Keratinocyte (primary cell): ENCODE data around the gene FAM13A. TPM values are rescaled to one million over a fixed set of nuclear protein-coding genes. Genes with fewer than 3 reads are reported as not detected.
A peak's percentile ranks its signal among the peaks of the same experiment; 100 is the strongest.

Experiments
- DNase-seq: peaks from one replicate; pipeline ENCODE4 v3.0.0-alpha.2; 2011; ENCODE audit warnings: low read depth, missing footprints, low spot score
- FAIRE-seq: peaks from 2 replicates; lab custom pipeline; 2011; peaks lifted over from hg19 to GRCh38; lab: Jason Lieb, UNC
- H2AFZ ChIP-seq: 2 replicates; pipeline ENCODE4 v1.6.0; 2012; ENCODE audit warnings: low read length, control low read depth, inconsistent platforms; ENCODE audit not compliant: control insufficient read depth
- H3K27ac ChIP-seq: 2 replicates; pipeline ENCODE4 v1.5.1; 2011; ENCODE audit warnings: low read length; ENCODE audit not compliant: control insufficient read depth, insufficient read depth
- H3K27me3 ChIP-seq: 3 replicates; pipeline ENCODE4 v1.6.0; 2011; ENCODE audit warnings: low read length; ENCODE audit not compliant: control insufficient read depth, insufficient read depth; ENCODE audit errors: extremely low read depth
- H3K36me3 ChIP-seq, 2 experiments: 2 replicates in 1 of 2; 3 replicates in 1 of 2; pipeline ENCODE4 v1.5.1; 2011; ENCODE audit warnings: low read length in 2 of 2, mild to moderate bottlenecking in 1 of 2; ENCODE audit not compliant: control insufficient read depth in 2 of 2, insufficient read depth in 2 of 2; ENCODE audit errors: extremely low read depth in 1 of 2
- H3K4me1 ChIP-seq: 3 replicates; pipeline ENCODE4 v1.5.1; 2011; ENCODE audit warnings: low read length; ENCODE audit not compliant: control insufficient read depth, insufficient read depth; ENCODE audit errors: extremely low read depth
- H3K4me2 ChIP-seq: 3 replicates; pipeline ENCODE4 v1.6.0; 2011; ENCODE audit warnings: low read depth, low read length; ENCODE audit not compliant: control insufficient read depth, insufficient read depth; ENCODE audit errors: extremely low read depth
- H3K4me3 ChIP-seq, 3 experiments: fragments of 200-600 bp in 1 of 3; sonication (generic) in 1 of 3; 2 replicates in 2 of 3; 3 replicates in 1 of 3; pipeline ENCODE4 v1.5.1; 2011 to 2016; ENCODE audit warnings: low read length in 3 of 3, mild to moderate bottlenecking in 3 of 3, control low read depth in 2 of 3, inconsistent platforms in 1 of 3, low read depth in 1 of 3, mixed read lengths in 1 of 3, mixed run types in 1 of 3, moderate library complexity in 1 of 3; ENCODE audit not compliant: control insufficient read depth in 2 of 3, insufficient read depth in 2 of 3; ENCODE audit errors: extremely low read depth in 1 of 3
- H3K79me2 ChIP-seq: 2 replicates; pipeline ENCODE4 v1.6.0; 2012; ENCODE audit warnings: low read length; ENCODE audit not compliant: control insufficient read depth, insufficient read depth
- H3K9ac ChIP-seq: 3 replicates; pipeline ENCODE4 v1.6.0; 2011; ENCODE audit warnings: low read length; ENCODE audit not compliant: control insufficient read depth, insufficient read depth; ENCODE audit errors: extremely low read depth
- H3K9me1 ChIP-seq: 3 replicates; pipeline ENCODE4 v1.6.0; 2011; ENCODE audit warnings: low read length; ENCODE audit not compliant: control insufficient read depth, insufficient read depth; ENCODE audit errors: extremely low read depth
- H3K9me3 ChIP-seq: 2 replicates; pipeline ENCODE4 v1.5.1; 2012; ENCODE audit warnings: low read depth, low read length; ENCODE audit not compliant: control insufficient read depth
- H4K20me1 ChIP-seq: 3 replicates; pipeline ENCODE4 v1.6.0; 2011; ENCODE audit warnings: low read length; ENCODE audit not compliant: control insufficient read depth, insufficient read depth; ENCODE audit errors: extremely low read depth
- EZH2 ChIP-seq: IDR thresholded peaks from one replicate; pipeline ENCODE4 v1.6.1; 2012; ENCODE audit warnings: inconsistent platforms, mild to moderate bottlenecking, low read length, moderate library complexity
- dilution Hi-C: fragments of 300-500 bp; cut with MboI; formaldehyde crosslinking; loops from one replicate; pipeline ENCODE4 v1.7.0; 2020; ENCODE audit warnings: low sequenced_read_pairs; ENCODE audit not compliant: extremely low pct_ligation_motif_present
- polyA plus RNA-seq, 5 experiments: library from polyadenylated mRNA; depleted of rRNA in 3 of 5; stranded (reverse) in 3 of 5; stranded (forward) in 1 of 5; unstranded in 1 of 5; fragments of >200 nt; gene quantifications; 1 replicate in 1 of 5; 2 replicates in 3 of 5; 3 replicates in 1 of 5; pipeline versions ENCODE4 v1.2.1 to v1.2.3, GENCODE V29; 2011 to 2012; ENCODE audit warnings: missing spikeins in 2 of 5, low read depth in 1 of 5, low replicate concordance in 1 of 5
- TF ChIP-seq, protein P1 (sequence below), 3 experiments: IDR thresholded peaks in 1 of 3; conservative IDR thresholded peaks in 1 of 3; optimal IDR thresholded peaks in 1 of 3; 2 replicates in 2 of 3; 3 replicates in 1 of 3; pipeline versions ENCODE3 to v1.5.1; 2011; ENCODE audit warnings: low read length in 3 of 3, mild to moderate bottlenecking in 3 of 3, moderate library complexity in 2 of 3, control low read depth in 1 of 3, inconsistent platforms in 1 of 3; ENCODE audit not compliant: insufficient read depth in 2 of 3; ENCODE audit errors: extremely low read depth in 1 of 3

The FAM13A gene
- polyA plus RNA-seq, 1 donor (not counting 4 experiments of a cell fraction or from before 2014, with no cell fraction given) = 6.0 TPM

DNA sequence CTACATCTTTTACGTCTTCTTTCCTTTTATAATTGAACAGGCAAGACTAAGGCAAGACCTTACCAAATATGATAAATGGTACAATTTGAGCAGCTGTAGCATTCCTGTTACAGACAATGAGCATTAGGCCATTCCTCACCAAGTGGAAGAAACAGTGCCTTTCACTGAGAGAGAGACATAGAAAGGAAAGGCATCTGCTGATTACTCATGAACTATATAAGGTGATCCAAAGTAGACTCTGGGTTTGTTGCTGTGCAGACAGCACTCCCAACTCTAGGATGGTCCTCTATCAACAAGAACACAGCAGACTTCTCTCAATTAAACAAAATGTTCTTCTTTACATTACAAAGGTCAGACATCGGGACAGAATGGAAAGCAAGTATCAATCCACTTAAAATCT, 91.9 kb downstream of the FAM13A start:
- FAIRE-seq (no peak), DNase-seq (no peak)
- TF ChIP-seq, protein P1, sequence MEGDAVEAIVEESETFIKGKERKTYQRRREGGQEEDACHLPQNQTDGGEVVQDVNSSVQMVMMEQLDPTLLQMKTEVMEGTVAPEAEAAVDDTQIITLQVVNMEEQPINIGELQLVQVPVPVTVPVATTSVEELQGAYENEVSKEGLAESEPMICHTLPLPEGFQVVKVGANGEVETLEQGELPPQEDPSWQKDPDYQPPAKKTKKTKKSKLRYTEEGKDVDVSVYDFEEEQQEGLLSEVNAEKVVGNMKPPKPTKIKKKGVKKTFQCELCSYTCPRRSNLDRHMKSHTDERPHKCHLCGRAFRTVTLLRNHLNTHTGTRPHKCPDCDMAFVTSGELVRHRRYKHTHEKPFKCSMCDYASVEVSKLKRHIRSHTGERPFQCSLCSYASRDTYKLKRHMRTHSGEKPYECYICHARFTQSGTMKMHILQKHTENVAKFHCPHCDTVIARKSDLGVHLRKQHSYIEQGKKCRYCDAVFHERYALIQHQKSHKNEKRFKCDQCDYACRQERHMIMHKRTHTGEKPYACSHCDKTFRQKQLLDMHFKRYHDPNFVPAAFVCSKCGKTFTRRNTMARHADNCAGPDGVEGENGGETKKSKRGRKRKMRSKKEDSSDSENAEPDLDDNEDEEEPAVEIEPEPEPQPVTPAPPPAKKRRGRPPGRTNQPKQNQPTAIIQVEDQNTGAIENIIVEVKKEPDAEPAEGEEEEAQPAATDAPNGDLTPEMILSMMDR (optimal IDR thresholded peaks at IDR 0.05 in 1 of 3, IDR thresholded peaks at IDR 0.05 in 1 of 3, conservative IDR thresholded peaks at IDR 0.05 in 1 of 3; ENCODE audit: extremely low read depth in 1 of 3, insufficient read depth in 2 of 3, low read length in 3 of 3) = no peak
- no peak for TF ChIP-seq EZH2
- H4K20me1 ChIP-seq = no peaks in the 10 kb centered on the region
- no peaks in the 10 kb centered on the region for H3K36me3 ChIP-seq
- peaks cover 14% of the 10 kb centered on the region for H3K4me1 ChIP-seq
- H3K9me3 ChIP-seq = no peaks in the 10 kb centered on the region
- no peak overlapping the region for H3K9ac ChIP-seq
- no peak overlapping the region for H3K4me3 ChIP-seq
- no peak overlapping the region for H3K4me2 ChIP-seq
- no peaks in the 10 kb centered on the region for H3K9me1 ChIP-seq
- no peak overlapping the region for H2AFZ ChIP-seq
- H3K27ac ChIP-seq = no peak overlapping the region
- dilution Hi-C loops = no loop called here
- H3K79me2 ChIP-seq = no peaks in the 10 kb centered on the region
- no peaks in the 10 kb centered on the region for H3K27me3 ChIP-seq

DNA sequence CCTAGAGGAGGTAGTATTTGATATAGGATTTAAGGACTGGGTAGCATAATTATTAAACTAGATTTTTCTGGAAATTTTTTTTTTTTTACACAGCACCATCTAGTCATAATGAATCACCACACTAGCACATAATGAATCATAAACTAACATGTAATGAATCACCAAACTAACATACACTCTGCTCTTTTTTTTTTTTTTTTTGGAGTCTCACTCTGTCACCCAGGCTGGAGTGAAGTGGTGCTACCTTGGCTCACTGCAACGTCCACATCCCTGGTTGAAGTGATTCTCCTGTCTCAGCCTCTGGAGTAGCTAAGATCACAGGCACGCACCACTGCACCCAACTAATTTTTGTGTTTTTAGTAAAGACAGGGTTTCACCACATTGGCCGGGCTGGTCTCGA, 92.5 kb downstream of the FAM13A start:
- no peaks in the 10 kb centered on the region for H3K36me3 ChIP-seq
- no peak overlapping the region for H3K4me2 ChIP-seq
- FAIRE-seq = peak; percentile 52
- no peaks in the 10 kb centered on the region for H3K27me3 ChIP-seq
- H3K27ac ChIP-seq = peak overlapping the region; percentile 80
- H3K4me3 ChIP-seq = no peak overlapping the region
- dilution Hi-C loops = no loop called here
- TF ChIP-seq, protein P1 (optimal IDR thresholded peaks at IDR 0.05 in 1 of 3, IDR thresholded peaks at IDR 0.05 in 1 of 3, conservative IDR thresholded peaks at IDR 0.05 in 1 of 3; ENCODE audit: extremely low read depth in 1 of 3, insufficient read depth in 2 of 3, low read length in 3 of 3) = no peak
- no peak for TF ChIP-seq EZH2
- no peaks in the 10 kb centered on the region for H3K79me2 ChIP-seq
- H3K9me1 ChIP-seq = no peaks in the 10 kb centered on the region
- H4K20me1 ChIP-seq = no peaks in the 10 kb centered on the region
- H2AFZ ChIP-seq = no peak overlapping the region
- no peak for DNase-seq
- H3K9ac ChIP-seq = no peak overlapping the region
- H3K9me3 ChIP-seq = no peaks in the 10 kb centered on the region
- peaks cover 14% of the 10 kb centered on the region for H3K4me1 ChIP-seq
